Fibroblast of upper back skin (primary cell): ENCODE results near the gene ICAM5.
"Not testable (repeated sequence)": the region's sequence is repeated elsewhere in the genome, so short reads cannot be mapped to it uniquely, and the experiment has no call there.

Experiments
- DNase-seq: peaks from one replicate; pipeline ENCODE4 v3.0.0-alpha.2; 2013

Gene ICAM5

GRCh38 chr19:10270616-10271394 is 18.9 kb upstream of the ICAM5 start, which contains the start of gene ICAM1:
TSS of gene ICAM1 (plus strand) at chr19:10271120. CDS start at chr19:10271160, 40 bp downstream.
- DNase-seq: peak; percentile 35

GRCh38 chr19:10271543-10272086 is 18.1 kb upstream of the ICAM5 start:
- no peak for DNase-seq

GRCh38 chr19:10274589-10274988 is 15.2 kb upstream of the ICAM5 start:
- no peak for DNase-seq

GRCh38 chr19:10277795-10278589 is 11.8 kb upstream of the ICAM5 start:
- no peak for DNase-seq

GRCh38 chr19:10278935-10279334 is 10.8 kb upstream of the ICAM5 start:
- no peak for DNase-seq

- DNase-seq: no peak
These were observed 9.9 kb upstream of the ICAM5 start for GRCh38 chr19:10279737-10280442.

GRCh38 chr19:10282043-10282442 is 7.7 kb upstream of the ICAM5 start:
- DNase-seq: not testable (repeated sequence)

GRCh38 chr19:10283301-10284064 is 6.3 kb upstream of the ICAM5 start:
- no peak for DNase-seq

GRCh38 chr19:10284065-10284959 is 5.4 kb upstream of the ICAM5 start:
- no peak for DNase-seq

- no peak for DNase-seq
These were observed 4.8 kb upstream of the ICAM5 start for GRCh38 chr19:10284960-10285278.

GRCh38 chr19:10285393-10285792 is 4.4 kb upstream of the ICAM5 start:
- no peak for DNase-seq

GRCh38 chr19:10286803-10287737 is 2.7 kb upstream of the ICAM5 start, which contains the start of gene ICAM4:
TSS of gene ICAM4 (plus strand) at chr19:10286955. CDS start at chr19:10287013, 58 bp downstream.
- DNase-seq: no peak

- DNase-seq: peak; percentile 41
These were observed 1.0 kb upstream of the ICAM5 start for GRCh38 chr19:10288662-10289166.

- DNase-seq: no peak
These were observed 451 bp upstream of the ICAM5 start for GRCh38 chr19:10289167-10289835.

GRCh38 chr19:10290357-10290875 is 664 bp downstream of the ICAM5 start:
- DNase-seq: no peak

- DNase-seq: no peak
These were observed 1.3 kb downstream of the ICAM5 start for GRCh38 chr19:10290876-10291553.

GRCh38 chr19:10291554-10292205 is 1.9 kb downstream of the ICAM5 start:
- no peak for DNase-seq
